AG04450 (cell line): ENCODE results near the gene SNX13. TPM values are rescaled to one million over a fixed set of nuclear protein-coding genes. Genes with fewer than 3 reads are reported as not detected.
A peak's percentile ranks its signal among the peaks of the same experiment; 100 is the strongest.

Source experiments
- CTCF ChIA-PET: fragments of 300-600, 350-600 bp; formaldehyde crosslinking; extraction: SDS; loops from one replicate; lab custom pipeline; 2022; ENCODE audit warnings: antibody characterized with exemption, inconsistent platforms; lab: Charles Lee
- POLR2A ChIA-PET: fragments of 350-600 bp; formaldehyde crosslinking; extraction: SDS; loops from one replicate; lab custom pipeline; 2021; ENCODE audit warnings: antibody characterized with exemption, inconsistent platforms; lab: Yijun Ruan, JAX
- DNase-seq: peaks from one replicate; pipeline ENCODE4 v3.0.0-alpha.2; 2011; ENCODE audit warnings: low read depth, low spot score
- H3K27ac ChIP-seq: one replicate; pipeline ENCODE4 v1.5.1; 2012; ENCODE audit warnings: low read depth, low read length, control low read depth
- H3K27me3 ChIP-seq: one replicate; pipeline ENCODE4 v1.6.0; 2012; ENCODE audit warnings: low read length; ENCODE audit not compliant: control insufficient read depth, insufficient read depth
- H3K4me3 ChIP-seq: 2 replicates; pipeline ENCODE4 v1.5.1; 2011; ENCODE audit warnings: mild to moderate bottlenecking, low read depth, low read length, control low read depth
- H3K9me3 ChIP-seq: 2 replicates; pipeline ENCODE4 v1.5.1; 2012; ENCODE audit warnings: low read length; ENCODE audit not compliant: control insufficient read depth, insufficient read depth
- CTCF ChIP-seq: IDR thresholded peaks from 2 replicates; pipeline ENCODE4 v1.5.1; 2011; ENCODE audit warnings: low read depth, low read length, control low read depth, inconsistent platforms
- polyA plus RNA-seq: library from polyadenylated mRNA; depleted of rRNA; stranded (reverse); fragments of >200 nt; gene quantifications from 2 replicates; pipeline ENCODE4 v1.2.3, GENCODE V29; 2011

The SNX13 gene
- polyA plus RNA-seq, 1 experiment, result 28.3 TPM

DNA sequence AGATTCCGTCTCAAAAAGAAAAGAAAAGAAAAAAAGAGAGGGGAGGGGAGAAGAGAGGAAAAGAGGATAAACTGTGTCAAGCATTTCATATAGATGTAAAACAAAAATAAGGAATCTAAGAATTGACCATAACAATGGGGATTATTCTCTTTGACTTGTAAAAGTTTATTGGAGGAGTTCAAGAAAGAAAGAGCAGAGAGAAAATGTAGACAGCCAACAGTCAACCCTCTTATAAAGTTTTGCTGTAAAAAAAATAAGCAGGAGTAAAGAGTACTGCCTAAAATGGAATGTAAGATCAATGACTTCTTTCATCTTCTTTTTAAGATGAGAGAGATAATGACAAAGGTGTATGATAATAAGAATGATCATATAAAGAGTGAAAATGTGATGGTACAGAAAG, 87.9 kb downstream of the SNX13 start:
- Histone ChIP-seq H3K27me3 (no peaks in the 10 kb centered on the region), H3K9me3 (peaks cover 3% of the 10 kb centered on the region; the same call in 1 of the 2 replicates), H3K4me3 (no peak overlapping the region), H3K27ac (no peak overlapping the region)
- CTCF ChIA-PET, result no interaction called here
- TF ChIP-seq CTCF, result no peak
- DNase-seq, result no peak
- POLR2A ChIA-PET, result no interaction called here

GRCh38 chr7:17849504-17849903, 90.8 kb downstream of the SNX13 start:
- Histone ChIP-seq H3K27ac (no peak overlapping the region), H3K9me3 (no peaks in the 10 kb centered on the region), H3K27me3 (no peaks in the 10 kb centered on the region), H3K4me3 (no peak overlapping the region)
- CTCF ChIA-PET, result no interaction called here
- peak; percentile 18 for DNase-seq
- POLR2A ChIA-PET, result no interaction called here
- no peak for TF ChIP-seq CTCF

DNA sequence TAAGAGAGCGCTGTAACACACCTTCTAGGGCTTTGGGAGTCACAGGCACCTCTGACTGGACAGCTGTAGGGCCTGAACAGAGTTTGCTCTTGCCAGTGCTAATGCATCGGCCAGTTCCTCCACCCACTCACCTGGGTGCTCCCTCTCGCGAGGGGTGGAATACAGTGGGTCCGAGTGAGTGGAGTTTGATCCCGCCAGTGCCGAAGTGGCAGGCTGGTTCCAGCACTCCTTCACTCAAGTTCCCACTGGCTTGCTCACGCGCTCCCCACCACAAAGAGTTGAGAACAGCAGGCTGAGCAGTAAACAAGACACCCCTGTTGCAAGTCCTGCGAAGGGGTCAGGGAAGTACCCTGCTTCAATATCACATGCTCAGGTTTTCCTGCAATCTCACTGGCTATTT, 91.8 kb downstream of the SNX13 start:
- CTCF ChIA-PET, result no interaction called here
- no peak overlapping the region for H3K27ac ChIP-seq
- no peaks in the 10 kb centered on the region for H3K27me3 ChIP-seq
- no peak overlapping the region for H3K4me3 ChIP-seq
- DNase-seq, result no peak
- POLR2A ChIA-PET, result no interaction called here
- no peak for TF ChIP-seq CTCF
- no peaks in the 10 kb centered on the region for H3K9me3 ChIP-seq

DNA sequence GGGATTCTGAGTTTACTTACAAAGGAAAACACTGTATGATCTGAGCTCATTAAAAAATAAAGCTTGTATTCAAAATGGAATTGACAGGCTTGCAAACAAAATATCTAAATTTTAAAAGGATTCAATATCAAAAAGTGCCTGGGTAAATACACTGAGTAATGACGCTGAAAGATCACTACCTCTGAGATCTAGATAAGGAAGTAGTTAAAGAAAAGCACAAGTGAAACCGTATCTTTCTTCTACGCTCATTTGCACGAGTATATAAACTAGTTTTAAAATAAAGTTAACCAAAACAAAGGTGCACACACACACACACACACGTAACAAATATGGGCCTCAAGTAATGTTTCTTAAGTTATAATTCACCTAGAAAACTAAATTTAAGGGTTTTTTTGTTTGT, 93.4 kb downstream of the SNX13 start:
- CTCF ChIA-PET, result no interaction called here

GRCh38 chr7:17845197-17845547, 95.1 kb downstream of the SNX13 start:
- Histone ChIP-seq H3K9me3 (no peaks in the 10 kb centered on the region), H3K27ac (no peak overlapping the region), H3K4me3 (no peak overlapping the region), H3K27me3 (no peaks in the 10 kb centered on the region)
- no peak for TF ChIP-seq CTCF
- ChIA-PET CTCF (no interaction called here), POLR2A (no interaction called here)
- no peak for DNase-seq

More for the DNA sequence above, 93.4 kb downstream of the SNX13 start:
- POLR2A ChIA-PET, result no interaction called here
- H3K27ac ChIP-seq, result no peak overlapping the region
- DNase-seq, result no peak
- no peaks in the 10 kb centered on the region for H3K27me3 ChIP-seq
- TF ChIP-seq CTCF, result no peak
- H3K9me3 ChIP-seq, result no peaks in the 10 kb centered on the region
- no peak overlapping the region for H3K4me3 ChIP-seq
